HepG2 (cell line): ENCODE data around the gene KCND3.

Experiments
- ARNTL ChIP-seq: sonication (generic); formaldehyde crosslinking; IDR thresholded peaks from 2 replicates; pipeline ENCODE4 v1.4.0; 2020; ENCODE audit warnings: mild to moderate bottlenecking, missing genetic modification reagents
- POLR2AphosphoS2 ChIP-seq: IDR thresholded peaks from 2 replicates; pipeline ENCODE4 v1.6.1; 2011; ENCODE audit warnings: low read depth, low read length, improper control_type of control experiment
- SOX6 ChIP-seq, 2 experiments: fragments of 450-650 bp in 1 of 2; sonication (generic) in 1 of 2; formaldehyde crosslinking in 1 of 2; IDR thresholded peaks; 2 replicates each; pipeline versions ENCODE4 v1.4.0 to v1.6.1; 2017 to 2020; ENCODE audit warnings: antibody characterized with exemption in 1 of 2, mild to moderate bottlenecking in 1 of 2, missing genetic modification reagents in 1 of 2
- ZNF124 ChIP-seq: sonication (generic); formaldehyde crosslinking; IDR thresholded peaks from 2 replicates; pipeline ENCODE4 v1.4.0; 2020; ENCODE audit warnings: missing genetic modification reagents
- TF ChIP-seq, protein P1 (sequence below): sonication (generic); formaldehyde crosslinking; IDR thresholded peaks from 2 replicates; pipeline ENCODE4 v1.9.0; 2021; ENCODE audit warnings: missing genetic modification reagents, borderline replicate concordance

- no peak for TF ChIP-seq ARNTL (CRISPR knock-in tag)
- no peak for TF ChIP-seq SOX6 (IDR thresholded peaks at IDR 0.05)
- TF ChIP-seq SOX6 (CRISPR knock-in tag; IDR thresholded peaks at IDR 0.05) = no peak
- TF ChIP-seq ZNF124 = no peak
- TF ChIP-seq POLR2AphosphoS2 = no peak
- TF ChIP-seq, protein P1, sequence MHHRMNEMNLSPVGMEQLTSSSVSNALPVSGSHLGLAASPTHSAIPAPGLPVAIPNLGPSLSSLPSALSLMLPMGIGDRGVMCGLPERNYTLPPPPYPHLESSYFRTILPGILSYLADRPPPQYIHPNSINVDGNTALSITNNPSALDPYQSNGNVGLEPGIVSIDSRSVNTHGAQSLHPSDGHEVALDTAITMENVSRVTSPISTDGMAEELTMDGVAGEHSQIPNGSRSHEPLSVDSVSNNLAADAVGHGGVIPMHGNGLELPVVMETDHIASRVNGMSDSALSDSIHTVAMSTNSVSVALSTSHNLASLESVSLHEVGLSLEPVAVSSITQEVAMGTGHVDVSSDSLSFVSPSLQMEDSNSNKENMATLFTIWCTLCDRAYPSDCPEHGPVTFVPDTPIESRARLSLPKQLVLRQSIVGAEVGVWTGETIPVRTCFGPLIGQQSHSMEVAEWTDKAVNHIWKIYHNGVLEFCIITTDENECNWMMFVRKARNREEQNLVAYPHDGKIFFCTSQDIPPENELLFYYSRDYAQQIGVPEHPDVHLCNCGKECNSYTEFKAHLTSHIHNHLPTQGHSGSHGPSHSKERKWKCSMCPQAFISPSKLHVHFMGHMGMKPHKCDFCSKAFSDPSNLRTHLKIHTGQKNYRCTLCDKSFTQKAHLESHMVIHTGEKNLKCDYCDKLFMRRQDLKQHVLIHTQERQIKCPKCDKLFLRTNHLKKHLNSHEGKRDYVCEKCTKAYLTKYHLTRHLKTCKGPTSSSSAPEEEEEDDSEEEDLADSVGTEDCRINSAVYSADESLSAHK (CRISPR knock-in tag) = no peak
These were observed 253.5 kb downstream of the KCND3 start for GRCh38 chr1:111735858-111736544.
